Stimulated activated CD8-positive, alpha-beta memory T cell treated with anti-CD3 and anti-CD28 coated beads, Interleukin-4, amount 100 ng/mL, for 4 hours (primary cell): Measurements from ENCODE around the gene AMY1B.
"Not testable (repeated sequence)": the region's sequence is repeated elsewhere in the genome, so short reads cannot be mapped to it uniquely, and the experiment has no call there.

ENCODE experiments used
- DNase-seq, 2 donors: peaks; one replicate each; pipeline ENCODE4 v3.0.0-alpha.2; 2020; ENCODE audit warnings: low read depth in 2 of 2, low spot score in 1 of 2

AMY1B gene

GRCh38 chr1:103696110-103696509 is at the start of gene AMY1B:
Gene AMY1B (minus strand): TSS chr1:103696210. CDS start chr1:103695639, 571 bp downstream.
- DNase-seq: not testable (repeated sequence)

GRCh38 chr1:103745040-103745439 is 49.0 kb upstream of the AMY1B start:
- not testable (repeated sequence) for DNase-seq

GRCh38 chr1:103744449-103744848 is 48.4 kb upstream of the AMY1B start:
- DNase-seq: not testable (repeated sequence)

- not testable (repeated sequence) for DNase-seq
These were observed 42.0 kb upstream of the AMY1B start for GRCh38 chr1:103738031-103738430.

GRCh38 chr1:103735334-103735733 is 39.3 kb upstream of the AMY1B start:
- not testable (repeated sequence) for DNase-seq

GRCh38 chr1:103721473-103721872 is 25.5 kb upstream of the AMY1B start:
- not testable (repeated sequence) for DNase-seq

GRCh38 chr1:103717404-103717803 is 21.4 kb upstream of the AMY1B start:
- DNase-seq: not testable (repeated sequence)

GRCh38 chr1:103710381-103710780 is 14.4 kb upstream of the AMY1B start:
- DNase-seq: not testable (repeated sequence)

- not testable (repeated sequence) for DNase-seq
These were observed 11.7 kb upstream of the AMY1B start for GRCh38 chr1:103707670-103708069.

GRCh38 chr1:103701256-103701655 is 5.2 kb upstream of the AMY1B start:
- not testable (repeated sequence) for DNase-seq

- DNase-seq: not testable (repeated sequence)
These were observed 4.7 kb upstream of the AMY1B start for GRCh38 chr1:103700669-103701068.

GRCh38 chr1:103697430-103697829 is 1.4 kb upstream of the AMY1B start:
- DNase-seq: not testable (repeated sequence)

- not testable (repeated sequence) for DNase-seq
These were observed 19.7 kb downstream of the AMY1B start for GRCh38 chr1:103676335-103676734.

- DNase-seq: not testable (repeated sequence)
These were observed 40.5 kb downstream of the AMY1B start, which contains the start of gene AMY1A for GRCh38 chr1:103655460-103655859. Gene AMY1A (plus strand): TSS chr1:103655760. CDS start chr1:103656331, 571 bp downstream.

GRCh38 chr1:103654133-103654532 is 41.9 kb downstream of the AMY1B start:
- not testable (repeated sequence) for DNase-seq

GRCh38 chr1:103650889-103651288 is 45.1 kb downstream of the AMY1B start:
- DNase-seq: not testable (repeated sequence)

GRCh38 chr1:103650305-103650704 is 45.7 kb downstream of the AMY1B start:
- DNase-seq: not testable (repeated sequence)

GRCh38 chr1:103643908-103644307 is 52.1 kb downstream of the AMY1B start:
- not testable (repeated sequence) for DNase-seq

GRCh38 chr1:103641194-103641593 is 54.8 kb downstream of the AMY1B start:
- DNase-seq: not testable (repeated sequence)
